Skeletal muscle satellite cell (primary cell): ENCODE results near the gene SCUBE3. TPM values are rescaled to one million over a fixed set of nuclear protein-coding genes. Genes with fewer than 3 reads are reported as not detected.

Experiments used
- H3K27me3 ChIP-seq: 2 replicates; pipeline ENCODE4 v1.7.0; 2013; ENCODE audit warnings: low read length; ENCODE audit not compliant: control insufficient read depth, insufficient read depth
- H3K36me3 ChIP-seq: 2 replicates; pipeline ENCODE4 v1.7.0; 2013; ENCODE audit warnings: mild to moderate bottlenecking, control low read depth, low read length; ENCODE audit not compliant: insufficient read depth
- H3K4me1 ChIP-seq: 2 replicates; pipeline ENCODE4 v1.7.0; 2013; ENCODE audit warnings: low read length; ENCODE audit not compliant: control insufficient read depth, insufficient read depth
- H3K4me2 ChIP-seq: 2 replicates; pipeline ENCODE4 v1.7.0; 2013; ENCODE audit warnings: mild to moderate bottlenecking, low read length
- H3K4me3 ChIP-seq: 2 replicates; pipeline ENCODE4 v1.7.0; 2013; ENCODE audit warnings: low read length
- H3K9ac ChIP-seq: 2 replicates; pipeline ENCODE4 v1.7.0; 2013; ENCODE audit warnings: mild to moderate bottlenecking, low read depth, low read length, moderate library complexity
- H3K9me3 ChIP-seq: replicated peaks from 2 replicates; pipeline ENCODE4 v1.7.0; 2013; ENCODE audit warnings: mild to moderate bottlenecking, control low read depth, low read length
- total RNA-seq: library from RNA; depleted of rRNA; stranded (reverse); fragments of >200 nt; gene quantifications from 2 replicates; pipeline ENCODE4 v1.2.3, GENCODE V29; 2012; rRNA removed

The SCUBE3 gene
- total RNA-seq, result 97.8 and 149 TPM in 2 replicates

GRCh38 chr6:35213824-35214756, at the start of gene SCUBE3:
Gene SCUBE3 (plus strand): TSS chr6:35213956. CDS start chr6:35214419, 463 bp downstream.
- Histone ChIP-seq H3K4me2 (peak within 1 kb of the TSS; percentile 92), H3K4me3 (peak within 1 kb of the TSS; percentile 76), H3K36me3 (peaks cover 4% of the 10 kb centered on the region), H3K4me1 (peaks cover 41% of the 10 kb centered on the region), H3K9me3 (no peaks in the 10 kb centered on the region), H3K9ac (peak within 1 kb of the TSS; percentile 57), H3K27me3 (peaks cover 15% of the 10 kb centered on the region)

GRCh38 chr6:35164277-35164676, 49.5 kb upstream of the SCUBE3 start:
- H3K4me3 ChIP-seq, result no peak overlapping the region
- peaks cover 25% of the 10 kb centered on the region for H3K4me1 ChIP-seq
- H3K27me3 ChIP-seq, result no peaks in the 10 kb centered on the region
- no peaks in the 10 kb centered on the region for H3K9me3 ChIP-seq
- H3K9ac ChIP-seq, result no peak overlapping the region
- no peaks in the 10 kb centered on the region for H3K36me3 ChIP-seq
- H3K4me2 ChIP-seq, result no peak overlapping the region

DNA sequence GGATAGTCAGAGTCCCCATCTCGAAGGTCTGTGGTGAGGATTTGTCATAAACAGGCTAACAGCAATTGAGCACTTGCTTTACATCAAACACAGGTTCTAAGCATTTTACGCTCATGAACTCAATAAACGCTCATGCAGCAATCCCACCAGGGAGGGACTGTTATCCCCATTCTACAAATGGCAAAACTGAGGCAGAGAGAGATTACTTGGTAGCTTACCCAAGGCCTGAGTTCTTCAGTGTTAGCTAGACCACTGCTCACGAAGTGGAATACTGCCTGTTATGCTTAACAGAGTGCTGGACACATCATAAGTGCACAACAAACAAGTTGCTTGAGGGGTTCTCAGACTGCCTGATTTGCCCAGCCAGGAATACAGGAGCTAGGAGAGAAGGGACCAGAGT, 48.9 kb upstream of the SCUBE3 start:
- H3K4me1 ChIP-seq, result peaks cover 30% of the 10 kb centered on the region
- H3K9ac ChIP-seq, result no peak overlapping the region
- no peak overlapping the region for H3K4me3 ChIP-seq

GRCh38 chr6:35165630-35166071, 48.1 kb upstream of the SCUBE3 start:
- Histone ChIP-seq H3K4me1 (peaks cover 38% of the 10 kb centered on the region), H3K9me3 (no peaks in the 10 kb centered on the region), H3K4me2 (peak overlapping the region; percentile 11), H3K4me3 (no peak overlapping the region), H3K27me3 (no peaks in the 10 kb centered on the region), H3K36me3 (no peaks in the 10 kb centered on the region), H3K9ac (no peak overlapping the region)

More for the DNA sequence above, 48.9 kb upstream of the SCUBE3 start:
- no peaks in the 10 kb centered on the region for H3K27me3 ChIP-seq
- no peak overlapping the region for H3K4me2 ChIP-seq
- H3K9me3 ChIP-seq, result no peaks in the 10 kb centered on the region
- H3K36me3 ChIP-seq, result no peaks in the 10 kb centered on the region

DNA sequence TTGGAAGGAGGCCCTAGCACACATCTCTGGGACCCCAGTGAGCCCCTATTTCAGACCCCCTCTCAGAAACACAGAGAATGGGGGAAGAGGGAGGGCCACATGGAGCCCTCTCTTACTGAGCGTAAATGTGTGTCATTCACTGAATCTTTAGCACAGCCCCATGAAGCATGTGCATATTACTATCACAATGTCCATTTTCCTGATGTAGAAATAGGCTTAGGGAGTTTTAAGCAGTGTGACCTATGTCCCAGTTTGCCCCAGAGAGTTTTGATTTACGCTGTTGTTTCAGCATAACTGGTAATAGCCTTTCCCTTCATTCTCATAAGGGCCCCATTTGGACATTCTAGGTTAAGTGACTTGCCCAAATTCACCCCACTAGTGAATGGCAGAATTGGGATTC, 47.6 kb upstream of the SCUBE3 start:
- peaks cover 42% of the 10 kb centered on the region for H3K4me1 ChIP-seq
- H3K4me3 ChIP-seq, result no peak overlapping the region

GRCh38 chr6:35166520-35166919, 47.2 kb upstream of the SCUBE3 start:
- Histone ChIP-seq H3K9me3 (no peaks in the 10 kb centered on the region), H3K4me2 (no peak overlapping the region), H3K27me3 (no peaks in the 10 kb centered on the region), H3K4me1 (peaks cover 46% of the 10 kb centered on the region), H3K36me3 (no peaks in the 10 kb centered on the region), H3K4me3 (no peak overlapping the region), H3K9ac (no peak overlapping the region)

More for the DNA sequence above, 47.6 kb upstream of the SCUBE3 start:
- Histone ChIP-seq H3K9me3 (no peaks in the 10 kb centered on the region), H3K9ac (no peak overlapping the region), H3K4me2 (peak overlapping the region; percentile 11), H3K36me3 (no peaks in the 10 kb centered on the region), H3K27me3 (no peaks in the 10 kb centered on the region)

GRCh38 chr6:35167505-35167904, 46.3 kb upstream of the SCUBE3 start:
- Histone ChIP-seq H3K36me3 (no peaks in the 10 kb centered on the region), H3K9me3 (no peaks in the 10 kb centered on the region), H3K4me3 (no peak overlapping the region), H3K4me2 (no peak overlapping the region), H3K9ac (no peak overlapping the region), H3K27me3 (no peaks in the 10 kb centered on the region), H3K4me1 (peaks cover 43% of the 10 kb centered on the region)

- Histone ChIP-seq H3K27me3 (no peaks in the 10 kb centered on the region), H3K9ac (no peak overlapping the region), H3K4me1 (peaks cover 50% of the 10 kb centered on the region), H3K4me2 (no peak overlapping the region), H3K9me3 (no peaks in the 10 kb centered on the region), H3K36me3 (no peaks in the 10 kb centered on the region), H3K4me3 (no peak overlapping the region)
Observed at GRCh38 chr6:35168461-35168861, 45.3 kb upstream of the SCUBE3 start.

- no peaks in the 10 kb centered on the region for H3K9me3 ChIP-seq
- peak overlapping the region; percentile 49 for H3K9ac ChIP-seq
- H3K36me3 ChIP-seq, result no peaks in the 10 kb centered on the region
- peaks cover 57% of the 10 kb centered on the region for H3K4me1 ChIP-seq
- no peaks in the 10 kb centered on the region for H3K27me3 ChIP-seq
- peak overlapping the region; percentile 12 for H3K4me3 ChIP-seq
- peak overlapping the region; percentile 27 for H3K4me2 ChIP-seq
Observed at GRCh38 chr6:35170166-35170565, 43.6 kb upstream of the SCUBE3 start.

DNA sequence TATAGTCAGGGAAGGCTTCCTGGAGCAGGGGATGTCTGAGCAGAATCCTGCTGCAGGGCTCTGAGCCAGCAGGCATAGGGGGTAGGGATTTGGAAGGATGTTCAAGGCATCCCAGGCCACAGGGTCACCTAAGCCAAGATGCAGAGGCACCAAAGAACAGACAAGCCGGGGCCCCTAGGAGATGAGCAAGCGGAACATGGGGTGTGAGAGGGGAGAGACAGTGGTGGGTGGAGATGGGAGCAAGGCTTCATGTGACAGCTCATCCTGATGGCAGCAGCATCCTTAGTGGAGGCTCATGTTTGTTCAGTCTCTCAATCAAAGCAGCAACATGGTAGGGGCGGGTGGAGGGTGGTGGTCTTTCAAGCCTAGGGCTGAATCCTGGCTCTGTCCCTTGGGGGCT, 42.9 kb upstream of the SCUBE3 start:
- Histone ChIP-seq H3K27me3 (no peaks in the 10 kb centered on the region), H3K4me2 (peak overlapping the region; percentile 27), H3K9me3 (no peaks in the 10 kb centered on the region), H3K4me1 (peaks cover 49% of the 10 kb centered on the region), H3K9ac (no peak overlapping the region), H3K36me3 (no peaks in the 10 kb centered on the region), H3K4me3 (no peak overlapping the region)

GRCh38 chr6:35173044-35173426, 40.7 kb upstream of the SCUBE3 start:
- no peaks in the 10 kb centered on the region for H3K27me3 ChIP-seq
- no peak overlapping the region for H3K9ac ChIP-seq
- peaks cover 50% of the 10 kb centered on the region for H3K4me1 ChIP-seq
- no peaks in the 10 kb centered on the region for H3K36me3 ChIP-seq
- H3K4me2 ChIP-seq, result no peak overlapping the region
- H3K4me3 ChIP-seq, result no peak overlapping the region
- H3K9me3 ChIP-seq, result no peaks in the 10 kb centered on the region
